Fibroblast of lung (primary cell): ENCODE results near the gene MTX2. TPM values are rescaled to one million over a fixed set of nuclear protein-coding genes. Genes with fewer than 3 reads are reported as not detected.

Experiments
- DNase-seq, 2 donors: peaks; one replicate each; pipeline versions ENCODE4 v3.0.0 to v3.0.0-alpha.2; 2010; ENCODE audit warnings: low read depth in 2 of 2
- H2AFZ ChIP-seq: 2 replicates; pipeline ENCODE4 v1.5.1; 2012; ENCODE audit warnings: low read length, control low read depth, inconsistent platforms
- H3K27ac ChIP-seq: 2 replicates; pipeline ENCODE4 v1.5.1; 2011; ENCODE audit warnings: low read length, control low read depth; ENCODE audit not compliant: insufficient read depth
- H3K27me3 ChIP-seq: 2 replicates; pipeline ENCODE4 v1.5.1; 2011; ENCODE audit warnings: mild to moderate bottlenecking, low read length; ENCODE audit not compliant: control insufficient read depth, insufficient read depth
- H3K36me3 ChIP-seq: 2 replicates; pipeline ENCODE4 v1.5.1; 2011; ENCODE audit warnings: low read length; ENCODE audit not compliant: control insufficient read depth, insufficient read depth
- H3K4me1 ChIP-seq: 2 replicates; pipeline ENCODE4 v1.5.1; 2011; ENCODE audit warnings: low read length; ENCODE audit not compliant: control insufficient read depth, insufficient read depth; ENCODE audit errors: extremely low read depth
- H3K4me2 ChIP-seq: 2 replicates; pipeline ENCODE4 v1.5.1; 2011; ENCODE audit warnings: low read length, control low read depth; ENCODE audit not compliant: insufficient read depth; ENCODE audit errors: extremely low read depth
- H3K4me3 ChIP-seq, 4 experiments: fragments of 200-600 bp in 1 of 4; sonication (generic) in 1 of 4; replicated peaks in 1 of 4; 2 replicates each; pipeline ENCODE4 v1.5.1; 2011 to 2016; ENCODE audit warnings: low read length in 4 of 4, low read depth in 3 of 4, mild to moderate bottlenecking in 3 of 4, control low read depth in 2 of 4, inconsistent platforms in 1 of 4, mixed read lengths in 1 of 4; ENCODE audit not compliant: insufficient read depth in 1 of 4; ENCODE audit errors: control extremely low read depth in 1 of 4
- H3K79me2 ChIP-seq: 2 replicates; pipeline ENCODE4 v1.5.1; 2012; ENCODE audit warnings: mild to moderate bottlenecking, low read length, inconsistent platforms; ENCODE audit not compliant: control insufficient read depth, insufficient read depth
- H3K9ac ChIP-seq: 2 replicates; pipeline ENCODE4 v1.5.1; 2011; ENCODE audit warnings: mild to moderate bottlenecking, low read length, control low read depth; ENCODE audit not compliant: insufficient read depth
- H3K9me3 ChIP-seq: 2 replicates; pipeline ENCODE4 v1.5.1; 2012; ENCODE audit warnings: low read depth, low read length; ENCODE audit not compliant: control insufficient read depth, insufficient read depth
- H4K20me1 ChIP-seq: 2 replicates; pipeline ENCODE4 v1.5.1; 2011; ENCODE audit warnings: low read length; ENCODE audit not compliant: control insufficient read depth, insufficient read depth; ENCODE audit errors: extremely low read depth
- CTCF ChIP-seq, 2 donors: IDR thresholded peaks in 1 of 2; conservative IDR thresholded peaks in 1 of 2; 1 replicate in 1 of 2; 2 replicates in 1 of 2; pipeline ENCODE4 v1.5.1; 2011 to 2012; ENCODE audit warnings: low read length in 2 of 2, control low read depth in 1 of 2, inconsistent platforms in 1 of 2, low read depth in 1 of 2, mild to moderate bottlenecking in 1 of 2
- EZH2 ChIP-seq: IDR thresholded peaks from 2 replicates; pipeline ENCODE4 v1.5.1; 2012; ENCODE audit warnings: low read length, control low read depth, mild to moderate bottlenecking; ENCODE audit errors: missing control alignments
- polyA plus RNA-seq, 2 donors: library from polyadenylated mRNA; depleted of rRNA in 1 of 2; stranded (reverse) in 1 of 2; unstranded in 1 of 2; fragments of >200 nt; gene quantifications; 2 replicates each; pipeline ENCODE4 v1.2.1, GENCODE V29; 2011 to 2012; ENCODE audit warnings: missing spikeins in 1 of 2
- total RNA-seq: library from RNA; depleted of rRNA; stranded (reverse); fragments of >200 nt; gene quantifications from 2 replicates; pipeline ENCODE4 v1.2.1, GENCODE V29; 2014

Gene MTX2
- total and polyA plus RNA-seq, 2 donors (not counting 1 experiment from before 2014, with no cell fraction given), result 29.6 to 46.9 TPM

- Histone ChIP-seq H3K79me2 (no peaks in the 10 kb centered on the region), H3K9me3 (no peaks in the 10 kb centered on the region), H4K20me1 (no peaks in the 10 kb centered on the region), H3K36me3 (no peaks in the 10 kb centered on the region), H3K4me3 (no peak overlapping the region), H2AFZ (no peak overlapping the region), H3K4me1 (no peaks in the 10 kb centered on the region), H3K27ac (no peak overlapping the region), H3K9ac (no peak overlapping the region), H3K27me3 (no peaks in the 10 kb centered on the region), H3K4me2 (no peak overlapping the region)
- DNase-seq, result peak in 1 of 2 donors; percentile 6
- TF ChIP-seq CTCF (conservative IDR thresholded peaks at IDR 0.05 in 1 of 2, IDR thresholded peaks at IDR 0.05 in 1 of 2; ENCODE audit: low read depth in 1 of 2, low read length in 2 of 2) (no peak), EZH2 (no peak)
Observed at GRCh38 chr2:176317199-176317598, 48.0 kb downstream of the MTX2 start.

GRCh38 chr2:176317623-176318065 lies 48.4 kb downstream of the MTX2 start:
- Histone ChIP-seq H3K79me2 (no peaks in the 10 kb centered on the region), H3K27ac (no peak overlapping the region), H3K4me3 (no peak overlapping the region), H3K36me3 (no peaks in the 10 kb centered on the region), H3K9me3 (no peaks in the 10 kb centered on the region), H4K20me1 (no peaks in the 10 kb centered on the region), H3K9ac (no peak overlapping the region), H3K27me3 (no peaks in the 10 kb centered on the region), H3K4me1 (no peaks in the 10 kb centered on the region), H2AFZ (no peak overlapping the region), H3K4me2 (no peak overlapping the region)
- DNase-seq, result no peak
- TF ChIP-seq CTCF (conservative IDR thresholded peaks at IDR 0.05 in 1 of 2, IDR thresholded peaks at IDR 0.05 in 1 of 2; ENCODE audit: low read depth in 1 of 2, low read length in 2 of 2) (no peak), EZH2 (no peak)

- DNase-seq, result no peak
- Histone ChIP-seq H3K4me2 (no peak overlapping the region), H3K9ac (no peak overlapping the region), H4K20me1 (no peaks in the 10 kb centered on the region), H3K4me1 (no peaks in the 10 kb centered on the region), H3K36me3 (no peaks in the 10 kb centered on the region), H3K4me3 (no peak overlapping the region), H3K27me3 (no peaks in the 10 kb centered on the region), H2AFZ (no peak overlapping the region), H3K9me3 (no peaks in the 10 kb centered on the region), H3K27ac (no peak overlapping the region), H3K79me2 (no peaks in the 10 kb centered on the region)
- no peak for TF ChIP-seq EZH2
- no peak for TF ChIP-seq CTCF (conservative IDR thresholded peaks at IDR 0.05 in 1 of 2, IDR thresholded peaks at IDR 0.05 in 1 of 2; ENCODE audit: low read depth in 1 of 2, low read length in 2 of 2)
Observed at GRCh38 chr2:176321916-176322315, 52.7 kb downstream of the MTX2 start.
